D341Med (cell line): ENCODE data around the gene BEST4.
A peak's percentile ranks its signal among the peaks of the same experiment; 100 is the strongest.
"Not testable (repeated sequence)": the region's sequence is repeated elsewhere in the genome, so short reads cannot be mapped to it uniquely, and the experiment has no call there.

Experiments
- DNase-seq: peaks from one replicate; pipeline ENCODE4 v3.0.0; 2012; ENCODE audit warnings: low spot score

Gene BEST4

GRCh38 chr1:44777969-44778635, 9.9 kb downstream of the BEST4 start:
- no peak for DNase-seq

- no peak for DNase-seq
Observed at GRCh38 chr1:44777547-44777946, 10.4 kb downstream of the BEST4 start.

GRCh38 chr1:44776730-44777068, 11.3 kb downstream of the BEST4 start:
- no peak for DNase-seq

GRCh38 chr1:44775930-44776729, 11.8 kb downstream of the BEST4 start:
- no peak for DNase-seq

GRCh38 chr1:44775078-44775929, 12.7 kb downstream of the BEST4 start, which contains the start of gene RPS8:
TSS of gene RPS8 (plus strand) at chr1:44775540. CDS start at chr1:44775597, 57 bp downstream.
- peak; percentile 88 for DNase-seq

GRCh38 chr1:44766421-44766820, 21.5 kb downstream of the BEST4 start:
- not testable (repeated sequence) for DNase-seq

GRCh38 chr1:44760876-44761275, 27.1 kb downstream of the BEST4 start:
- DNase-seq: no peak

GRCh38 chr1:44759077-44759476, 28.9 kb downstream of the BEST4 start:
- DNase-seq: no peak

GRCh38 chr1:44757420-44757819, 30.6 kb downstream of the BEST4 start:
- no peak for DNase-seq

- no peak for DNase-seq
Observed at GRCh38 chr1:44747878-44748277, 40.1 kb downstream of the BEST4 start.

- no peak for DNase-seq
Observed at GRCh38 chr1:44743211-44743610, 44.8 kb downstream of the BEST4 start.

- no peak for DNase-seq
Observed at GRCh38 chr1:44740179-44740617, 47.8 kb downstream of the BEST4 start.

- peak; percentile 97 for DNase-seq
Observed at GRCh38 chr1:44739307-44740178, 48.4 kb downstream of the BEST4 start, which contains the start of gene KIF2C. TSS of gene KIF2C (plus strand) at chr1:44739837. CDS start at chr1:44739933, 96 bp downstream.

GRCh38 chr1:44738953-44739306, 49.0 kb downstream of the BEST4 start:
- DNase-seq: not testable (repeated sequence)

GRCh38 chr1:44735992-44736391, 52.0 kb downstream of the BEST4 start:
- DNase-seq: no peak

GRCh38 chr1:44733784-44734183, 54.2 kb downstream of the BEST4 start:
- no peak for DNase-seq
